Caki2 (cell line): ENCODE data around the gene SLC23A1. TPM values are rescaled to one million over a fixed set of nuclear protein-coding genes. Genes with fewer than 3 reads are reported as not detected.
"Not testable (repeated sequence)": the region's sequence is repeated elsewhere in the genome, so short reads cannot be mapped to it uniquely, and the experiment has no call there.

ENCODE experiments used
- DNase-seq: peaks from one replicate; pipeline ENCODE4 v3.0.0-alpha.2; 2015; ENCODE audit warnings: low read depth
- in situ Hi-C: cut with HindIII; loops from 2 replicates; pipeline ENCODE4 v1.10.0; 2016; ENCODE audit warnings: low sequenced_read_pairs, low pct_unique_long_range_greater_than_20kb, mixed read lengths
- total RNA-seq: library from RNA; depleted of rRNA; stranded (reverse); fragments of >200 nt; shearing (Covaris generic); gene quantifications from 2 replicates; pipeline ENCODE4 v1.2.3, GENCODE V29; 2014; ENCODE audit warnings: low replicate concordance

SLC23A1 gene
- total RNA-seq, 1 experiment from 2014 or later, result 3.9 TPM

- no peak for DNase-seq
- in situ Hi-C loops, result no loop called here
Measured at GRCh38 chr5:139381837-139382761, 998 bp downstream of the SLC23A1 start.

- in situ Hi-C loops, result no loop called here
- no peak for DNase-seq
Measured at GRCh38 chr5:139379626-139380449, 3.3 kb downstream of the SLC23A1 start.

GRCh38 chr5:139378941-139379361 is 4.1 kb downstream of the SLC23A1 start:
- in situ Hi-C loops, result no loop called here
- DNase-seq, result no peak

GRCh38 chr5:139378101-139378825 is 4.8 kb downstream of the SLC23A1 start:
- in situ Hi-C loops, result no loop called here
- DNase-seq, result no peak

- no peak for DNase-seq
- in situ Hi-C loops, result no loop called here
Measured at GRCh38 chr5:139377226-139377625, 5.9 kb downstream of the SLC23A1 start.

GRCh38 chr5:139376364-139376763 is 6.7 kb downstream of the SLC23A1 start:
- in situ Hi-C loops, result no loop called here
- DNase-seq, result no peak

GRCh38 chr5:139374909-139375308 is 8.2 kb downstream of the SLC23A1 start:
- no peak for DNase-seq
- in situ Hi-C loops, result no loop called here

GRCh38 chr5:139371482-139372435 is 11.3 kb downstream of the SLC23A1 start:
- in situ Hi-C loops, result no loop called here
- DNase-seq, result no peak

- DNase-seq, result no peak
- in situ Hi-C loops, result no loop called here
Measured at GRCh38 chr5:139369181-139369580, 13.9 kb downstream of the SLC23A1 start.

GRCh38 chr5:139368613-139369012 is 14.5 kb downstream of the SLC23A1 start:
- in situ Hi-C loops, result no loop called here
- no peak for DNase-seq

- no peak for DNase-seq
- in situ Hi-C loops, result no loop called here
Measured at GRCh38 chr5:139364466-139364865, 18.6 kb downstream of the SLC23A1 start.

GRCh38 chr5:139363937-139364336 is 19.2 kb downstream of the SLC23A1 start:
- in situ Hi-C loops, result no loop called here
- DNase-seq, result no peak

- in situ Hi-C loops, result no loop called here
- no peak for DNase-seq
Measured at GRCh38 chr5:139361835-139362429, 21.2 kb downstream of the SLC23A1 start.

- in situ Hi-C loops, result no loop called here
- no peak for DNase-seq
Measured at GRCh38 chr5:139360384-139360783, 22.7 kb downstream of the SLC23A1 start.

GRCh38 chr5:139358064-139358463 is 25.0 kb downstream of the SLC23A1 start:
- DNase-seq, result no peak
- in situ Hi-C loops, result no loop called here

- in situ Hi-C loops, DNase-seq: not testable (repeated sequence)
Measured at GRCh38 chr5:139355900-139356299, 27.2 kb downstream of the SLC23A1 start.

- in situ Hi-C loops, result no loop called here
- DNase-seq, result no peak
Measured at GRCh38 chr5:139354186-139354585, 28.9 kb downstream of the SLC23A1 start.
